Cerebellar nuclear complex (tissue), 1 donor: ENCODE results near the gene MYRIP.
"Not testable (repeated sequence)": the region's sequence is repeated elsewhere in the genome, so short reads cannot be mapped to it uniquely, and the experiment has no call there.

ENCODE experiments used
- DNase-seq, 2 experiments: peaks; one replicate each; lab custom pipeline; 2025; lab: John Stamatoyannopoulos, UW

MYRIP gene

DNA sequence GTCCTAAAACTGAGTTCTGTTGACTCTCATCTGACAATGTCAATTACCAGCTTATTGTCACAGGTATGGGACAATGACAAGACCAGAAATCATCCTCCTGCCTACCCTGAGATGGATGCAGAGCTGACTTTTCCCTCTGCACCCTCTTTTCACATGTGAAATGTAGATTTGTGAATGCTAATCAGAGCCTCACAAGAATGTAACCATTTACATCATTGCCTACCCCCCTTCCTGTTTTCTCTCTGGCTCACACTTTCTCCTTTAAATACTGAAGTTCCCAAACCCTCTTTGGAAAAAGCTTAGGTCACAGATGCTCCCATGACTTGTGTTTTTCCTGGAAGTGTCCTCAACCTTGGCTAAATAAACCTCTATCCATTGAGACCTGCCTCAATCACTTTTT, 228.2 kb downstream of the MYRIP start:
- DNase-seq, result no peak

DNA sequence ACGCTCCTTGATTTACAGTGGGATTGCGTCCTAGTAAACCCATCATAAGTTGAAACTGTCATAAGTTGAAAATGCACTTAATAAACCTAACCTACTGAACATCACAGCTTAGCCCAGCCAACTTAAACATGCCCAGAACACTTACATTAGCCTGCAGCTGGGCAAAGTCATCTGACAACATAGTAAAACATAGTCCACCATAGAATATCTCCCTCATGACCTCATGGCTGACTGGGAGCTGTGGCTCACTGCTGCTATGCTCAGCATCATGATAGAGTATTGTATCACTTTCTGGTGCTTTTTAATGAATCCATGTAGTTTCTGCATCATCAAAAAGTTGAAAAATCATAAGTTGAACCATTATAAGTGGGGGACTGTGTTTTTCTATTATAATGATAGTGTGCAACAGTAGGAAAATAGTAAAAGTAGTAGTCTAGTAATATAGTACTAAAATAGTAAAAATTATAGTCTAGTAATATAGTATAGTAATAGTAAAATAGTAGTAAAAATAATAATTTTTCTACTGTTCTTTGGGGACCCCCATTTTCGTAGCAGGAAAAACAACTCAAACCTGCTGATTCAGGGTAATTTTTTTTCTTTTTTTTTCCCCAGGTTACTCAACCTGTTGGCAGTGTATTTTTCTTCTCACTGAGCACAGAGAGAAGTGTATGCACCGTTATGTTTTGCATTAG, 233.5 kb downstream of the MYRIP start:
- no peak for DNase-seq

- DNase-seq, result peak in 1 of 2 experiments; percentile 50
These were observed 234.0 kb downstream of the MYRIP start for GRCh38 chr3:40043444-40043755.

GRCh38 chr3:40044487-40044886, 235.1 kb downstream of the MYRIP start:
- no peak for DNase-seq

DNA sequence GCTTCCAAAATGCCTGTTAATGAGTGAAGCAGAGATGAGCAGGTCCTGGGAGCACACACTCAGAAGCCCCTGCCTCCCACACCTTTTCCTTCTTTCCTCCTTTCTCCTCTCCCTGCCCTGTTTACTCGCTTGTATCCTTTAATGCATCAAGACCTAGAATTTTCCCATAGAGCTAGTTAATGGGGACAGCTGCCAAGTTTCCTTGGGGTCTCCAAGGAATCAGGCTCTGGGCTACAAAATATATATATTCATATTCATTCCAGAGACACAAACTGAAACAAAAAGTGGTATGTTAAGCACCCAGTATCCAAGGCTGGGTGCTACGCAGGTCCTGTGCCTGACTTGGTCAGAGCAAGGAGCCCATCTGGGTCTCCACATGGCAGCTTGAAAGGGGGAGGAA, 235.6 kb downstream of the MYRIP start:
- DNase-seq, result no peak

- DNase-seq, result no peak
These were observed 236.7 kb downstream of the MYRIP start for GRCh38 chr3:40046149-40046548.

- DNase-seq, result no peak
These were observed 238.0 kb downstream of the MYRIP start for GRCh38 chr3:40047406-40047805.

GRCh38 chr3:40053663-40054062, 244.3 kb downstream of the MYRIP start:
- no peak for DNase-seq

DNA sequence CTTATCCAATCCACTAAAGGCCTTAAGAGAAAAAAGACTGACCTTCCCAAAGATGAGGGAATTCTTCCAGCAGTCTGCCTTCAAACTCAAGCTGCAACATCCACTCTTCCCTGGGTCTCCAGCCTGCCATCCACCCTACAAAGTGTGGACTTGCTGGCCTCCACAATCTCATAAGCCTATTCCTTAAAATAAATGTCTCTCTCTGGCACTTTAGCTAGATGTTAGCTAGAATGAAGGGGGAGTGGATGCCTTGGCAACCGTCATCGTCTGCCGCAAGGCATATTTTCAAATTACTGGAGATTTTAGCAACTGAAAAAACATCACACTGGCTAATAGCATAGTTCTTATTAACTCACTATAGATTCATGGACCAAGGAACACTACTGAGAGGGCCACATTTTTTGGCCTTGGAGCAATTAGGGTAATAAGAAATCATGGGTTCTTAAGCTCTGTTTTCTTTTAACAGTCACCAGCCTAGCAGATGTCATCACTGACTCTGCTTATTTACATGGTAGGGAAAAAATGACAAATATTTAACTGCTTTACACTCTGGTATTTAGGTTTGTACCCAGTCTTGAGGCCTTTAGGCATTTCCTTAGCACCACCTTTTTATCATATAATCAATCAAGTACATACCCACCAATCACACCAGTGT, 245.3 kb downstream of the MYRIP start:
- no peak for DNase-seq

GRCh38 chr3:40055361-40055760, 246.0 kb downstream of the MYRIP start:
- DNase-seq, result no peak

DNA sequence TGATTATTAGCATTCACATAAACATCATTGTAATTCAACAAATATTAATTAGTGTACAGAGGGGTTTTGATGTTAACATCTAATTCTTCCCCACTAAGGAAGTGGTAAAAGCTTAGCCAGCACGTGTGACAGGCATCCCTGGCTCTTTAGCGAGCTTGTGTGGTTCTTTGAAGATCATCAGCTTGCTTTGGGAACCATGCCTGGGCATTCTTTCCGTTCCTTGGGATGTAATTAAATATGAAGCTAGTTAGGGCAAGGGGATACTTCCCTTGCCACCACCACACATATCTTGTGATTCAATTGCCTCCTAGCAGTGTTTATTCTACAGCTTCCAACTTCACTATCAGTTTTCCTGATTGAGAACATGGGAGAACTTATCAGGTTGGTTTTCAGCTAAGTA, 246.5 kb downstream of the MYRIP start:
- DNase-seq, result no peak

- no peak for DNase-seq
These were observed 247.7 kb downstream of the MYRIP start for GRCh38 chr3:40057077-40057476.

DNA sequence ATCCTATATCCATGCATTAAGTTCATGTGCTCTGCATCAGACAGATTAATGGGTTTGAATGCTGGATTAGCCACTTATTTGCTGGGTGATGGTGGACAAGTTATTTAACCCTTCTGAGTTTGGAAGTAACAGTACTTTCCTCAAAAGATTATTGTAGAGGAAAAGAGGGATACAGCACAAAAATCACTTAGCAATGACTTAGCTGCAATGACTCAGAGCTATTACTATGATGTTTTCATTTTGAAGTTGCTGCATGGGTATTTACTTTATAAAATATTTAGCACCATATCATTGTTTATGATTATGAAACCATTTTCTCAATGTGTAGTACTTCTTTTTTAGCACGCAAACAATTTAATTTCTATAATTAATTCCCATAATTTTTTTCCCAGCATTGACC, 248.4 kb downstream of the MYRIP start:
- DNase-seq, result no peak

DNA sequence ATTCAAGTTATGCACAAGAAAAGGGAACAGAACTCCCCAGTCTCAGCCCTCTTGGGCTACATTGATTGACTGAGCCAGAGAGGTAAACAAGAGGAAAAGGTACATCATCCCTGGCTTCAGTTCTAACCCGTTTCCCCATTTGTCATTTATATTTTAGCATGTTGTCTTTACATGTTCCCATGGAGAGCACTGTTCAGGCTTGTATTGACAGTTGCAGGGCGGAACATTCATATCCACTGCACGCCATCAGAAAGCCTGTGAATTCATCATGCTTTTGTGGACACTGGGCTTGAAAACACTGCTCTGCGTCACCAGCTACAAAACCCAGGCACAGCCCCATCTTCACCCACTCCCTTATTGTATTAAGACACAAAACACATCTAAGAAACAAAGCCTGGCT, 259.2 kb downstream of the MYRIP start:
- no peak for DNase-seq

GRCh38 chr3:40070816-40071215, 261.4 kb downstream of the MYRIP start:
- no peak for DNase-seq

GRCh38 chr3:40071683-40072238, 262.4 kb downstream of the MYRIP start:
- no peak for DNase-seq

DNA sequence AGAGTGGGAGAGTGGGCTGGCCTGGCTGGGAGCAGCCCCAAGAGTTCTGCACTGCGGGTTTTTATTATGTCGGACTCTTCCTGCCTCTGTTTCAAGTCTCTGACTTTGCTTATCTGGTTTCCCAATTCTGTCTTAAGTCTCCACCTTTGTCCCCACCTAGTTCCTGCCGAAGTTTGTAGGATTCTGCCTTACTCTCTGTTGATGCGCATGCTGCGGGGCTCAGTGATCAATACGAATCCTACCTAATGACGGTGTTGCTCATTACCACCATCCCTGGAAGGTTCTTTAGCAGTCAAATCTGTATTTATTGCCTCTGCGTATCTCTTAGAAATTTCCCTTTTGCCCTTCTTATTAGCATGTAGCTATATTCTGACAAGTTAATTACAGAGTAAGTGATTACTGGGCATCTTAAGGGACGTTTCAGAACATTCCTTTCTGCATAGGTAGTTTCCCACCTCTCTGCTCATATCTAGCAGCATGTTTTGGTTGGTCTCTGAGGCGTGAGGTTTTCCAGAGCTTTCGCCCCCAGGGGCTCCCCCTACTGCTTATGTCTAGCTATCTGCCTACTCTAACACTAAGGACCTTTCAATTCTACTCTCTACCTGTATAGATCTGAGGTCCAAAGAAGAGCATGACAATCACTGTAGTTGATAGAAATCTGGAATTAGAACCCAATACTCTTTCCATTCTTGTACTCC, 264.1 kb downstream of the MYRIP start:
- no peak for DNase-seq

DNA sequence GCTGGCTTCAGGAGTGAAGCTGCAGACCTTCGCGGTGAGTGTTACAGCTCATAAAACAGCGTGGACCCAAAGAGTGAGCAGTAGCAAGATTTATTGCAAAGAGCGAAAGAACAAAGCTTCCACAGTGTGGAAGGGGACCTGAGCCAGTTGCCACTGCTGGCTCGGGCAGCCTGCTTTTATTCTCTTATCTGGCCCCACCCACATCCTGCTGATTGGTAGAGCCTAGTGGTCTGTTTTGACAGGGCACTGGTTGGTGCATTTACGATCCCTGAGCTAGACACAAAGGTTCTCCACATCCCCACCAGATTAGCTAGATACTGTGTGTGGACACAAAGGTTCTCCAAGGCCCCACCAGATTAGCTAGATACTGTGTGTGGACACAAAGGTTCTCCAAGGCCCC, 267.7 kb downstream of the MYRIP start:
- DNase-seq, result not testable (repeated sequence)

GRCh38 chr3:40077828-40078492, 268.6 kb downstream of the MYRIP start:
- DNase-seq, result not testable (repeated sequence)

GRCh38 chr3:40078590-40078989, 269.2 kb downstream of the MYRIP start:
- DNase-seq, result no peak

GRCh38 chr3:40079203-40079846, 269.9 kb downstream of the MYRIP start:
- DNase-seq, result no peak

GRCh38 chr3:40079847-40080240, 270.4 kb downstream of the MYRIP start:
- no peak for DNase-seq
